Myocyte (in vitro differentiated cells): ENCODE results near the gene ARL14. TPM values are rescaled to one million over a fixed set of nuclear protein-coding genes. Genes with fewer than 3 reads are reported as not detected.
"Not testable (repeated sequence)": the region's sequence is repeated elsewhere in the genome, so short reads cannot be mapped to it uniquely, and the experiment has no call there.

Experiments used
- DNase-seq: peaks from one replicate; pipeline ENCODE4 v3.0.0-alpha.2; 2012; ENCODE audit warnings: low read depth
- total RNA-seq: library from RNA; depleted of rRNA; stranded (reverse); fragments of >200 nt; gene quantifications from 2 replicates; pipeline ENCODE4 v1.2.3, GENCODE V29; 2014

Gene ARL14
- total RNA-seq, 1 donor from 2014 or later, result not detected

DNA sequence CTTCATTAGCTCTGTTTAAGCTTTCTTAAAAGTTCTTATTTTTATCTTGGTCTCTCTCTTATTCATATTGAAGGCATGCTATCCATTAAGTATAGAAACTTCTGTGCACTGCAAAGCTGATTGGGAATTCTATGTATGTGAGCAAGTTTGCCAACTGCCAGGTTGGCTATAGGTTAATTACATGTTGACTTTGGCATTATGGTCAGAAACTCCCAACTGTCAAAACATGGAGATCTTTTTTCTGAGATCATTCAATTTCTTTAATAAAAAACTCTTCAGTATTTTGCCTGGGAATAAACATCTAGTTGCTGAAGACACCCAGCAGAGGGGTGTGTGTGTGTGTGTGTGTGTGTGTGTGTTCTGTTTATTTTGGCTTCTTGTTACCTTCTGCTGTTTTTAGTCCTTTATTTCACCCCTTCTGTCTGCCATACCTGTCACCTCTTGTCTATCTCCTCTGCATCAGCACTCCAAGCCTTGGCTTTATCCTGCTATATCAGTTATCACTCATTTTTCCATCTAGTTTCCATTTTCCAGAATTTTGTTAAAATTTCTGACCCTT lies 1.3 kb upstream of the ARL14 start:
- no peak for DNase-seq

DNA sequence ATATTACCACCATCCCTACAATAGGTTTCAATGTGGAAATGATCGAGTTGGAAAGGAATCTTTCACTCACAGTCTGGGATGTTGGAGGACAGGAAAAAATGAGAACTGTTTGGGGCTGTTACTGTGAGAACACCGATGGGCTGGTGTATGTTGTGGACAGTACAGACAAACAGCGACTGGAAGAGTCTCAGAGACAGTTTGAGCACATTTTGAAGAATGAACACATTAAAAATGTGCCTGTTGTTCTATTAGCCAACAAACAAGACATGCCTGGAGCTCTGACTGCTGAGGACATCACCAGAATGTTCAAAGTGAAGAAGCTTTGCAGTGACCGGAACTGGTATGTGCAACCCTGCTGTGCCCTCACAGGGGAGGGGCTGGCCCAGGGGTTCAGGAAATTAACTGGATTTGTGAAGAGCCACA lies 510 bp downstream of the ARL14 start:
- no peak for DNase-seq

DNA sequence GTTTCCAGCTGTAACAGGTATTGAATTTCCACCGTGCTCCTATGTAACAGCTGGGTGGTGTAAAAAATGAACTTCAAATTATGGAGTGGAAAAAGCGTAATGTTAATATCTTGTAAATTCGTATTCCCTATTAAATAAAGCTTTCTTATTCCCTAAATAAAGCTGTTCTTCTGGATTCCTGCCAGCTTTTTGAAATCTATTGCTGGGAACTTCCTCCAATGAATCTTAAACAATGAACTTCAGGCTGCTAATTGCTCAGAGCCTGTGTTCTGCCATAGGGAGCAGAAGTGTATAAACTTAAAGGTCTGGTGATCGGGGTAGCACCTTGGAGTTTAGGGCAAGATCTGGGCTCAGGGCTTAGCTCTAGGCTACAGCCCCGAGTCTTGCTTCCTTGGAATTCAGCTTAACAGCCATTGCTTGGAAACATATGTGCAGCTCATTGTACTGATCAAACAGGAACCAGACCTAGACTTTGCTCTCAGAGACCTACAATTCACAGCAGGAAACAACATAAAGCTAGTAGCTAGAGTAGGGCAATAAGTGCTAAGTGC lies 1.4 kb downstream of the ARL14 start:
- DNase-seq, result no peak

DNA sequence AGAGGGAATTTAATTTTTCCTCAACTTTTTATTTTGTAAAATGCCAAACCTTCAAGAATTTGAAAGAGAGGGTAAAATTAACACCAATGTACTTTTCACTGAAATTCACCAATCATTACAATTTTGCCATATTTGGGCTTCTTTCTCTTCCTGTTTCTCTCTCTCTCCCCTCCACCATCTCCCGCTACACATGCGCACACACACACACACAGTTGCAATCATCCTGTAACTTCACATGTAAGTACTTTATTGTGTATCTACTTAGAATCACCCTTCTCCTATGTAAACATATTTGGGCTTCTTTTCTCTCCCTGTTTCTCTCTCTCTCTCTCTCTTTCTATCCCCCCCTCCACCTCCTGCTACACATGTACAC lies 7.4 kb downstream of the ARL14 start:
- DNase-seq, result no peak

DNA sequence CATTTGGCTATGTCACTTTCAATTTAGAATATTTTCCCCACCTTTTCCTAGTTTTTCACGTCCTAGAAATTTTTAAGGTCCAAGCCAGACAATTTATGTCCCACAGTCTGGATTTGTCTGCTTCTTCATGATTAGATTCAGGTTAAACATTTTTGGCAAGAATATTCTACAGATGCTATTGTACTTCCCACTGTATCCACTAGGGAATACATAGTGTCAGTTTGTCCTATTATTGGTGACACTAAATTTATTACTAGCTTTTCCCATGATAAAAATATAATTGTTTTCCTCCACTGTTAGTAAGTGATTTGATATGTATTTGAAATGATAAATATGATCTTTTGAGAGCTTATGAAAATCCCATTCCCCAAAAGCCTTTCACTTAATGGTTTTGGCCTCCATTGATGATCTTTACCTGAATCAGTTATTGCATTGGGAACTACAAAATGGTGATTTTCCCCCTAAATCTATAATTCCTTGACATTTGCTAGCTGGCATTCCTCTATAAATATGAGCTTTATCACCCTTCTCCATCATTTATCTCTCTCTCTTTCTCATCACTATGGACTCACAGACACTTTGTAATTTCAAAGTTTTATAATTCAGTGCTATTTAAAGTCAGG lies 8.3 kb downstream of the ARL14 start:
- no peak for DNase-seq

DNA sequence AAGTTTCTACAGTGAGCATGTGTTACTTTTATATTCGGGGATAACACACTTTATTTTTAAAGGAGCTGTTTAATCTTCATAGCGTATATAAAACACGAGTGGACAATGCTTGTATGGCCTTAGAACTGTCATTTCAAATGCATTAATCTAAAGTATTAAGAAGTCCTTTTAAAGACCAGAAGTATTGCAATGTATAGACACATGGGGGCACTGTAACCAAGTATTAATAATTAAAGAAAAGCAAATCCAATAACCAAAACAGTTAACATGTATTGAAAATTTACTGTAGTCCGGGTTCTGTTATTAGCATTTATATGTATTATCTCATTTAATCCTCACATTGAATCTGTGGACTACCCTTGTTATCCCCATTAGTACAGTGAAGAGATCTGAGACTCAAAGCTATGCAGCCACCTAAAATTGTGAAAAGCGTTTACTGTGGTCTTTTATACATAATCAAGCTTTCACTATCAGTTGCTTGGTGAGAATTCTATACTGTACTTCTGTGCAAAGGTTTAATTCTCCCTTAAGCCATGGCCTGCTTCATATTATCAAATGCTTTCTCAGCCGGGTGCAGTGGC lies 10.1 kb downstream of the ARL14 start:
- peak; percentile 15 for DNase-seq

DNA sequence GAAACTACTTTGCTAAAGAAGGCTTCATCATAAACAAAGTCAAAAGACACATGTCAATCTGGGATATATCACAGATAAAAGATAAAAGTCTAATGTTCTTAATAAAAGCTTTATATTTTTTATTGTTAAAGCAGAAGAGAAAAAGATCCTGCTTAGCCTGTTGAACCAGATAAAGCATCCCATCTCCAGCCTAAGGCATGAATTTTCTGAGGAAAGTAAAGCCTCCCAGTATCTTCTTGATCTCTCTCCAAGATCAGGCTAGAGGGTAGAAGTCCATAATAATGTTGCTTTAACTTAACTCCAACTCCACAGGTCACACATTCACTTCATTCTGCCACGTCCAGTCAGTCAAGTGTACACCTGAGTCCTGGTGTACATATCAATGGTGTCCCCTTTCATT lies 14.2 kb downstream of the ARL14 start:
- no peak for DNase-seq

DNA sequence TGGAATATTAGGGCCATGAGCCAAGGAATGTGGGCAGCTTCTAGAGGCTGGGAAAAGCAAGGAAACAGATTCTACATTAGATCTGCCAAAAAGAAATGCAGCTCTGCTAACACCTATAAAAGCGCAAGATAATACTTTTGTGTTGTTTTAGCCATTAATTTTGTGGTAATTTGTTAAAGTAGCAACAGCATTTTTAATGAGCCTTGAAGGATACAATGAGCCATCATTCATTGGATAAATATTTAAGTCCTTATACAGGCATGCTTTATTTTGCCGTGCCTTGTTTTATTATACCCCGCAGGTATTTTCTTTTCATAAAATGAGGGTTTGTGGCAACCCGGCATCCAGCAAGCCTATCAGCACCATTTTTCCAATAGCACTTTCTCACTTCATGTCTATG lies 15.0 kb downstream of the ARL14 start:
- DNase-seq, result no peak

DNA sequence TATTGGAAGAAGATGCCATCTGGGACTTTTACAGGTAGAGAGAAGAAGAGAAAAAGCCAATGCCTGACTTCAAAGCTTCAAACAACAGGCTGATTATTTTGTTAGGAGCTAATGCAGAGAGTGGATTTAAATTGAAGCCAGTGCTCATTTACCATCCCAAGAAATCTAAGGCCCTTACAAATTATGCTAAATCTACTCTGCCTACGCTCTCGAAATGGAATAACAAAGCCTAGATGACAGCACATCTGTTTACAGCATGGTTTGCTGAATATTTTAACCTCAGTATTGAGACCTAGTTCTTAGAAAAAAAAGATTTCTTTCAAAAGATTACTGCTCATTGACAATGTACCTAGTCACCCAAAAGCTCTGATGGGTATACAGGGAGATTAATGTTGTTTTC lies 16.2 kb downstream of the ARL14 start:
- DNase-seq, result no peak

DNA sequence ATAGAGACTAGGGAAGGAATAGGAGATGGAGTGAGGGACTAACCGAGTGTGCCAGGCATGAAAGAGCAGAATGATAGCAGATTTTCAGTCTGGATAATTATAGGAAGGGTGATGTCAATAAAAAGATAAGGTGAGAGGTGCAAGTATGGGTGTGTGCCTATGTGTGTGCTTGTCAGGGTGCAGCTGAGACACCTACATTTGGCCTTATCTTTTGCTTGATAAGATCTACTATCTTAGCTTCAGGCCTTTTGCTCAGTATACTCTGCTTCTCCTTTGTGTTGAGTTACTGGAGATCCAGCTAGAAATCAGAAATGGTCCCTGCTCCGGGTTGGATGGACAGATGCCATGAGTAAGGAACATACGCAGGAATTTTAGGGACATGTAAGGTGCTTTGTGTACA lies 17.4 kb downstream of the ARL14 start:
- DNase-seq, result no peak

DNA sequence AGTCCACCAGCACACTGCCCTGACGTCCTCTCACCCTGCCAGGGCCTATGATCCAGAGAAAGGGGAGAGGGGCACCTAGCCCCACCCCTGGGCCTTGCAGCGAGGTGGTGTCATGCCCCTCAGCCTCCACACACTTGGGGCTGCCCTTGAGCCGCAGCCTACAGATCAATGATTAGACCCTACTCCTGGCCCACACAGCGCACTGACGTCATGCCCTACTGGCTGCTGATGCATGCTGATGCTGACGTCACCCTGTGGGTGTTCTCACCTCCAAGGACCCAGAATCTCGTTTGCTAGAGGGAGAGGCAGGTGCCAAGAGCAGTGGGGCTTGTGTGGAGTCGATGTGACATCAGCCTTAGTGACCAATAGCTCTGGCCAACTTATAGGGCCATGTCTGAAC lies 18.0 kb downstream of the ARL14 start:
- DNase-seq, result no peak

DNA sequence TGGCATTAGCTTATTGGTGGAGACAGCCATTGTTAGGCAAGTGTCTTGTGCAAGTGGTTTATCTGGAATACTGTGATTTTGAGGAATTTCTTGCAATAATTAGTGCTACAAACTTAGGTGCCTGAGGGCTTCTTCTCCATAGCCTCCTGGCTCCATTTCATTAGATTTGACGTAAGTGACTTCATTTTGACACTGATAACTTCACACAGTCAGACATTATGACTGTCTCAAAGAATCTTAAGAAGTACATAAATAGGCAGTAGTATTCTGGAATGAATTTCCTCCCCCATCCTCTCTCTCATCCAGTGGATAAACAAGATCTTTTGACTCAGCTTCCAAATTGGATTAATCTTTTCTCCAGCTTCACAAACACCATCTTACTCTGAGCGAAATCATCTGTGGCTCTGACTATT lies 19.0 kb downstream of the ARL14 start:
- no peak for DNase-seq

DNA sequence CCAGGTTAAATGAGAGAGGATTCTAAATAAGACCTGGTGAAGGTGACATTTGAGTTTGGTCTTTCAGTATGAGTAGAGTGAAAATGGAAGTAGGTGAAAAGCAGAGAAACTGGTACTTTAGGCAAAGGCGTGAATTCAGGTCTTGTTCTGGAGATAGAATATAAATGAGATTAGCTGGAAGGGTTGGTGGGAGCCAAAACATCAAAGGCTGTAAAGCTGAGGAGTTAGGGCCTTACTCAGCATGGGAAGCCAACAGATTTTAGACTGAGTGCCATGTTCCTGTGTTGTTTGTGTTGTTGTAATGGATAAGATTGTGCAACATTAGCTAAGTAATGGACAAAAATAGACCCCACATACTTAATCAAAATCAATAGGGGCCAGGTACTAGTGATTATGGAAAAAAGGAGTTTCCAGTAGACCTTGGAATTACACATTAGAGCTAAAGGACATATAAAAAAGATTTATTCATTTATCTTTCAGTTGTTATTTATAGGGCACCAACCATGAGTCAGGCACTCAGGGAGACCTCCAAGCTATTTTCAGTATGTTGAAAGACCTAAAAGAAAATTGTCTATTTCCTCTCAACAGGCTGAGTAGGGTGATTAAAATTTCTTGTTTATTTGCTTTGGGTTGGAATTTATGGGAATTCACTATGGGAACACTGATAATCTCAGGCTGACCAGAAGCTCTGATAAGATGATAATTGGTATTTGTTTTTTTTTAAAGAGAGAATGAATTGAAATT lies 20.8 kb downstream of the ARL14 start:
- no peak for DNase-seq

DNA sequence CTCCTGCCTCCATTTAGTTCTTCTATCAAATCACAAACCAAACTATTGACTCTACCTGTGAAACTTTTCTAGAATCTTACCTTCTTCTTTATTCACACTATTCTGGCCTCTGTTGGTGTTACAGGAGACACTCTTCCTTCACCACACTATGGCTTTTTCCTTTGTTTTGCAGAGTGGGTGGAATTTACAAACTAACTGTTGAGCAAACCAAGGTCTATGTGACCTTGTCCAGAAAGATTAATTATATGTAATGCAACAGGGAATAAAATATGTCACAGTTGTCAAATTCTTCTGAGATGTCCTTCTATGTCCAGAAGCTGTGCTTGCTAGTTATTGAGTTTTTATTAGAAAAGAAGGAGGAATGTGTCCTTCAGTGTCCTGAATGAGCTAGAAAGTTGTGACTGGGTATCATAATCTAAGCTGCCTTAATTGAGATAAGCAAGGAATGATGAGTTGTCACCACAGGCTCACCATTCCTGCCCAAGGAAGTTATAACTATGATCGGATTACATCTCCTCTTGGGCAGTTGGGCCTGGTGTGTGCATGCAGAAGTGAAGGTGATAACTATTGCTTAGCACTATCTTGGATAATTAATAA lies 21.7 kb downstream of the ARL14 start:
- DNase-seq, result no peak

DNA sequence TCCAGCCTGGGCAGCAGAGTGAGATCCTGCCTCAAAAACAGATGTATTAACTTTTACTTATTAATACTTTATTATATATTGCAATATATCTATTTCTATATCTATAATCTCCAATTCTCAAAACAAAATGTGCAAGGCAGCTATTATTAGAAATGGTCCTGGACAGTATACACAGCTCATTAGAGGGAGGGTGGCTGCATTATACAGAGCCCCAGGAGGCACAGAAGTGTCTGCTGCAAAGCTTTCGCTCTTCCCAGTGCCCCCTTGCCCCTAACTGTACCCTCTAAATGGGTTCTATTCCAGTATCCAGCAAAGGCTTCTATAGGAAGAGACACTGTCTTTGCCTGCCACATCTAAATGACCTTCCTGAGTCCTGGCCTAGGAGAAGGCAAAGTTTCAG lies 24.5 kb downstream of the ARL14 start:
- DNase-seq, result no peak

DNA sequence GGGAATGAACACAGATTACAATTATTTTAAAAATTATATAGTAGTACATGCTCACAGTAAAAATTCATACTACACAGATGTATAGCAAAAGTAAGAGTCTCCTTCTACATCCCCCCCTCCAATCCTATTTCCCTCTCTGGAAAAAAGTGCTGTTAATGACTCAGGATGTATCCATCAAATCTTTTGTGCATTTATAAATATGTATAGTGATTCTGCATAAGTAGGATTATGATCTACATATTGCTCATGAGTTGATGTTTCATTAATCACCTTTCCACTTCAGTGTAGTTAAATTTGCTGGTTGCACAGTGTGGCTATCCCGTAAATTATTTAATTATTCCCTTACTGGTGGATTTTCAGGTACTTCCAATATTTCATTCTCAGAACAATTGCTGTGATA lies 25.3 kb downstream of the ARL14 start:
- no peak for DNase-seq

DNA sequence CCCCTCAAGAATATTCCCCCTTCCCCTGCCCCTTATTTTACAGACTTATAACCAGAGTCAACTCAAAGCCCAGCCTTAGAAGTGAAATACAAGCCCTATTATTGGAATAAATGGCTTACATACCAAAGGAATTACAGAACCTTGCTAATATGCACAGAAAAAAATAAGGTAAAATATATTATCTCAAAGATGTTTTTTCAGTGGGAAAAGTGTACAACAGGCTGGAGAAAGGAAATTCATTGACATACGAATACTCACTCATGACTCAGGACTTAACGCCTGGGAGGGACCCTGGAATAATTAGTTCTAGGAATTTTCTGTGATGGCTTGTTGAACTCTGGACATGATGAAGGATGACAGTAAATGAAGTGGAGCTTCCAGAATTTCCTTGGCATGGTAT lies 27.0 kb downstream of the ARL14 start:
- no peak for DNase-seq

DNA sequence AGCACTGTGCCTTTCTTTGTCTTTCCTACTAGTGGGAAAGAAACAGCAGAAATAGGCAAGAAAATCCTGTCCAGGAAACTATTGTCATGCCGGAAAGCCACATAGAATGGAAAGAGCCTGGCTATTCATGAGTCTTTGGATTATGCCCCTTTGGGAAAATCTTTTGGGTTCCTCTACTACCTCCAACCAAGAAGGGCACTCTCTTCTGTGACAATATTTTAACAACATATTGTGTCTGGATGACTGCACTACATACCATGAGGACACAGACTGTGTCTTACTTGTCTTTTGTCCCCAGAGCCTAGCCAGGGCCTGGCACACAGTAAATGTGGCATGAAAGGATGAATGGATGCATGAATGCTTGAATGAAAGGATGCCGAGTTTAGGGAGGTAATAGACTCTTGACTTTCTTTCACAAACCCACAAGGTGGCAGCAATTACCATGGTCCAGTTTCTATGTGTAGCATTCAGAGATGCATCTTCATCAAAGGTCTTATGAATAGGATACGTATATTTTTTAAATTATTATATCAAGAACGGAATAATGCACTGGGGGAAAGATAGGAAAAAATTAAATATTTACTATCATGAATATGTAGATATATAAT lies 30.3 kb downstream of the ARL14 start:
- DNase-seq, result peak; percentile 64

DNA sequence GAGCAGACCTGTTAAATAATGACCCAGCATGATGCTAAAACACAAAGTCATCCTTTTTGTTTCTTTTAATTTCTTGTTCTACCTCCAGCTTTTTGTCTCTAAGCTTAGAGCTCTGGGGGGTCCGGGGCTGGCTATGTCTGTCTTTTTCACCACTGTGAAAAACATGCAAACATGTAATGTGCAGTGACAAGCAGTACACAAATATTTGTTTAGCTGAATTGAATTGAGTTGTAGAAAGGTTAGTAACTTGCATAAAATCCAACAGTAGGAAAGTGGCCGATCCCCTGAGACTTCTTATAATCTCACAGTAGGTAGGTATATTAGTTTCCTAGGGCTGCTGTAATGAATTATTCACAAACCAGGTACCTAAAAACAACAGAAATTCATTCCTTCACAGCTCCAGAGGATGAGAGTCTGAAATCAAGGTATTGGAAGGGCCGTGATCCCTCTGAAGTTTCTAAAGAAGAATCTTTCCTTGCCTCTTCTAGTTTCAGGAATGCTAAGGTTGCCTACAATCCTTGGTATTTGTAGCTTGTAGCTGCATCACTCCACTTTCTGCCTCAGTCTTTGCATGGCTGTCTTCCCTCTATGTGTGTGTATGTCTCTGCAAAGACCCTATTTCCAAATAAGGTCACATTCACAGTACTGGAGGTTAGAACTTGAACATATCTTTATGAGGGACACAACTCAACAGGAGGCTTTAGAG lies 32.7 kb downstream of the ARL14 start:
- no peak for DNase-seq

DNA sequence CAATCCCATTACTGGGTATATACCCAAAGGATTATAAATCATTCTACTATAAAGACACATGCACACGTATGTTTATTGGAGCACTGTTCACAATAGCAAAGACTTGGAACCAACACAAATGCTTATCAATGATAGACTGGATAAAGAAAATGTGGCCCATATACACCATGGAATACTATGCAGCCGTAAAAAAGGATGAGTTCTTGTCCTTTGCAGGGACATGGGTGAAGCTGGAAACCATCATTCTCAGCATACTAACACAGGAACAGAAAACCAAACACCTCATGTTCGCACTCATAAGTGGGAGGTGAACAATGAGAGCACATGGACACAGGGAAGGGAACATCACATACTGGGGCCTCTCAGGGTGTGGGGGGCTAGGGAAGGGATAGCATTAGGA lies 36.2 kb downstream of the ARL14 start:
- not testable (repeated sequence) for DNase-seq

DNA sequence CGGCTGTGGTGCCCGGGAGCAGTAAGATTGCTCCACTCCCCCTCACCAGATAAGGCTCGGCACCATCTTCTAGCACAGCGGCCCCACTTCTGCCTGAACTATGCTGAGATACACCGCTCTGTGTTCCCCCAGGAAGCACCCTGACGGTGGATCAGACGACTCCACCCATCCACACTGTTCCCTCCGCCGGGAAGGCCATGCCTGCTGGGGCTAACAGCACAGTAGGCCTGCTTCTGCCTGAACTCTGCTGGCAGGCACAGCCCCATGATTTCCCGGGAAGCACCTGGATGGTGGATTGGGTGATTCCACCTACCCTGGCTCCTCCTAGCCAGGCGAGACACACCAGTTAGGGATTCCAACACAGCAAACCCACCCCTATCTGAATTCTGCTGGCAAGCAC lies 42.8 kb downstream of the ARL14 start:
- DNase-seq, result no peak
